GM12878 (cell line): ENCODE measurements around the gene MCF2L2. TPM values are rescaled to one million over a fixed set of nuclear protein-coding genes. Genes with fewer than 3 reads are reported as not detected.

ENCODE experiments used
- ATAC-seq: fragments of 200-7000 bp; cut with Tn5 transposase; 3 replicates; pipeline ENCODE4 v1.9.1; 2020; ENCODE audit warnings: mild to moderate bottlenecking, moderate library complexity
- BruUV-seq: library from RNA; stranded (reverse); fragments of 400-500 nt; replicated peaks from 2 replicates; lab custom pipeline; 2021; lab: Mats Ljungman, UMichigan
- CTCF ChIA-PET: fragments of 300-600 bp; sonication (Branson Sonifier 250); formaldehyde crosslinking; extraction: SDS; loops from one replicate; lab custom pipeline; 2021; ENCODE audit warnings: inconsistent platforms; lab: Yijun Ruan, JAX
- POLR2A ChIA-PET: fragments of 350-600 bp; formaldehyde crosslinking; extraction: SDS; loops from one replicate; lab custom pipeline; 2021; ENCODE audit warnings: inconsistent platforms; lab: Charles Lee
- RAD21 ChIA-PET: fragments of 300-600 bp; sonication (Branson Sonifier 250); formaldehyde crosslinking; loops from one replicate; lab custom pipeline; 2023; ENCODE audit warnings: antibody characterized with exemption; ENCODE audit not compliant: unreplicated experiment; lab: Charles Lee
- SMC1A ChIA-PET: fragments of 300-600 bp; sonication (Branson Sonifier 250); formaldehyde crosslinking; loops from one replicate; lab custom pipeline; 2023; ENCODE audit not compliant: unreplicated experiment, uncharacterized antibody; lab: Charles Lee
- DNase-seq: peaks from one replicate; pipeline ENCODE4 v3.0.0-alpha.2; 2011; ENCODE audit warnings: low read depth, low spot score
- FAIRE-seq: peaks from 3 replicates; lab custom pipeline; 2011; peaks lifted over from hg19 to GRCh38; lab: Jason Lieb, UNC
- H2AFZ ChIP-seq: 2 replicates; pipeline ENCODE4 v1.6.0; 2011; ENCODE audit warnings: low read depth, low read length, control low read depth; ENCODE audit not compliant: control insufficient read depth
- H3K27ac ChIP-seq: 2 replicates; pipeline ENCODE4 v1.5.1; 2011; ENCODE audit warnings: control low read depth; ENCODE audit not compliant: control insufficient read depth, insufficient read depth
- H3K27me3 ChIP-seq, 2 experiments: replicated peaks in 1 of 2; 2 replicates each; pipeline versions ENCODE4 v1.6.0 to v1.6.1; 2011; ENCODE audit warnings: low read length in 1 of 2; ENCODE audit not compliant: control insufficient read depth in 2 of 2, insufficient read depth in 2 of 2
- H3K36me3 ChIP-seq, 2 experiments: 2 replicates each; pipeline ENCODE4 v1.5.1; 2011; ENCODE audit warnings: low read length in 1 of 2; ENCODE audit not compliant: control insufficient read depth in 2 of 2, insufficient read depth in 2 of 2
- H3K4me1 ChIP-seq: 2 replicates; pipeline ENCODE4 v1.6.1; 2011; ENCODE audit warnings: mild to moderate bottlenecking, low read length, moderate library complexity, mixed read lengths; ENCODE audit not compliant: control insufficient read depth, insufficient read depth
- H3K4me2 ChIP-seq: 2 replicates; pipeline ENCODE4 v1.6.0; 2011; ENCODE audit warnings: control low read depth; ENCODE audit not compliant: control insufficient read depth, insufficient read depth
- H3K4me3 ChIP-seq: fragments of 200-600 bp; sonication (generic); 2 replicates; pipeline ENCODE4 v1.5.1; 2016
- H3K79me2 ChIP-seq: 2 replicates; pipeline ENCODE4 v1.6.0; 2011; ENCODE audit warnings: low read length; ENCODE audit not compliant: control insufficient read depth, insufficient read depth
- H3K9ac ChIP-seq: 2 replicates; pipeline ENCODE4 v1.8.0; 2011; ENCODE audit warnings: low read length, control low read depth, mixed read lengths; ENCODE audit not compliant: control insufficient read depth, insufficient read depth
- H3K9me3 ChIP-seq: replicated peaks from 3 replicates; pipeline ENCODE4 v1.5.1; 2011; ENCODE audit warnings: mild to moderate bottlenecking, low read length; ENCODE audit not compliant: control insufficient read depth, insufficient read depth
- H4K20me1 ChIP-seq: 2 replicates; pipeline ENCODE4 v1.6.0; 2011; ENCODE audit not compliant: control insufficient read depth, insufficient read depth
- CBFB ChIP-seq: IDR thresholded peaks from 2 replicates; pipeline ENCODE4 v1.6.1; 2016; ENCODE audit warnings: antibody characterized with exemption, low read depth
- LARP7 ChIP-seq: fragments of 450-650 bp; IDR thresholded peaks from 2 replicates; pipeline ENCODE4 v1.6.1; 2017; ENCODE audit warnings: mild to moderate bottlenecking
- MEF2B ChIP-seq: fragments of 450-650 bp; IDR thresholded peaks from 2 replicates; pipeline ENCODE4 v1.6.1; 2018; ENCODE audit warnings: mild to moderate bottlenecking, moderate library complexity; ENCODE audit not compliant: partially characterized antibody, poor library complexity, severe bottlenecking
- NFIC ChIP-seq: IDR thresholded peaks from 2 replicates; pipeline ENCODE4 v1.6.1; 2012; ENCODE audit warnings: low read depth, mild to moderate bottlenecking, inconsistent platforms, low read length, moderate library complexity
- POLR2AphosphoS2 ChIP-seq: IDR thresholded peaks from 2 replicates; pipeline ENCODE4 v1.6.1; 2011; ENCODE audit warnings: low read depth, mild to moderate bottlenecking, low read length, improper control_type of control experiment, moderate library complexity
- POLR2AphosphoS5 ChIP-seq: IDR thresholded peaks from 2 replicates; pipeline ENCODE4 v1.6.1; 2011; ENCODE audit warnings: mild to moderate bottlenecking, low read length, inconsistent platforms
- RFX5 ChIP-seq: IDR thresholded peaks from 2 replicates; pipeline ENCODE4 v1.6.1; 2011; ENCODE audit warnings: low read depth, low read length, improper control_type of control experiment
- TARDBP ChIP-seq: IDR thresholded peaks from 2 replicates; pipeline ENCODE4 v1.6.1; 2016; ENCODE audit warnings: borderline replicate concordance
- TCF7 ChIP-seq: IDR thresholded peaks from 2 replicates; pipeline ENCODE4 v1.6.1; 2014; ENCODE audit warnings: antibody characterized with exemption, borderline replicate concordance
- ZNF207 ChIP-seq: fragments of 450-650 bp; IDR thresholded peaks from 2 replicates; pipeline ENCODE4 v1.6.1; 2014; ENCODE audit warnings: antibody characterized with exemption, mild to moderate bottlenecking, borderline replicate concordance
- ZNF24 ChIP-seq: fragments of 450-650 bp; IDR thresholded peaks from 2 replicates; pipeline ENCODE4 v1.6.1; 2017; ENCODE audit warnings: antibody characterized with exemption, mild to moderate bottlenecking
- ZNF274 ChIP-seq: IDR thresholded peaks from one replicate; pipeline ENCODE4 v1.8.0; 2011; ENCODE audit not compliant: insufficient read length, insufficient read depth
- ZZZ3 ChIP-seq: IDR thresholded peaks from 2 replicates; pipeline ENCODE4 v1.6.1; 2011; ENCODE audit warnings: low read depth; ENCODE audit not compliant: control insufficient read depth, insufficient read length
- WGBS: methylation state at CpG from one replicate; pipeline ENCODE4 v1.1.6; 2016; ENCODE audit warnings: low lambda C conversion rate; ENCODE audit not compliant: insufficient replicate concordance, insufficient coverage; ENCODE audit errors: missing lambda C conversion rate; 5-methylcytosine and 5-hydroxymethylcytosine counted together
- in situ Hi-C: fragments of 300-500 bp; cut with MboI; formaldehyde crosslinking; loops from 9 replicates; pipeline ENCODE4 v1.14.3; 2018; ENCODE audit warnings: mixed read lengths
- intact Hi-C: fragments of 100-400 bp; cut with micrococcal nuclease; formaldehyde crosslinking; loops from one replicate; pipeline ENCODE4 v1.14.2; 2022; ENCODE audit not compliant: unreplicated experiment
- polyA plus RNA-seq, 11 experiments: library from polyadenylated mRNA; depleted of rRNA in 4 of 11; unstranded in 6 of 11; stranded (reverse) in 5 of 11; fragments of >200 nt; fragmentation: Nextera tagmentation in 4 of 11; fragmentation: Illumina TruSeq in 1 of 11; extraction: Ambion mirVana in 4 of 11; extraction: Trizol in 1 of 11; gene quantifications; 1 replicate in 1 of 11; 2 replicates in 10 of 11; pipeline versions ENCODE4 v1.2.1 to v1.2.3, GENCODE V29; 2011 to 2016; ENCODE audit warnings: inconsistent platforms in 2 of 11, missing spikeins in 2 of 11, low read depth in 1 of 11
- total RNA-seq, 4 experiments: library from RNA; depleted of rRNA in 3 of 4; stranded (reverse); fragments of >200 nt in 3 of 4; fragmentation: Illumina TruSeq in 1 of 4; extraction: Trizol in 1 of 4; gene quantifications; 2 replicates each; pipeline versions ENCODE4 v1.2.1 to v1.2.3, GENCODE V29; 2013 to 2021
- TF ChIP-seq, protein P1 (sequence below): IDR thresholded peaks from 2 replicates; pipeline ENCODE4 v1.6.1; 2011; ENCODE audit warnings: borderline replicate concordance, low read depth, mild to moderate bottlenecking, moderate library complexity, mixed read lengths, low read length; ENCODE audit not compliant: insufficient read depth; ENCODE audit errors: extremely low read length
- TF ChIP-seq, protein P2 (sequence below): IDR thresholded peaks from 2 replicates; pipeline ENCODE4 v1.6.1; 2012; ENCODE audit warnings: mild to moderate bottlenecking, low read depth, low read length
- TF ChIP-seq, protein P3 (sequence below): fragments of 450-650 bp; IDR thresholded peaks from 2 replicates; pipeline ENCODE4 v1.6.1; 2018; ENCODE audit warnings: borderline replicate concordance, mild to moderate bottlenecking; ENCODE audit not compliant: partially characterized antibody
- TF ChIP-seq, protein P4 (sequence below): fragments of 450-650 bp; IDR thresholded peaks from 2 replicates; pipeline ENCODE4 v1.6.1; 2017; ENCODE audit warnings: mild to moderate bottlenecking

MCF2L2 gene
- total and polyA plus RNA-seq, 10 of the 15 experiments (the other 5 are each of a cell fraction or from before 2014, with no cell fraction given): 0.37 to 2.8 (median 1.4) TPM

DNA sequence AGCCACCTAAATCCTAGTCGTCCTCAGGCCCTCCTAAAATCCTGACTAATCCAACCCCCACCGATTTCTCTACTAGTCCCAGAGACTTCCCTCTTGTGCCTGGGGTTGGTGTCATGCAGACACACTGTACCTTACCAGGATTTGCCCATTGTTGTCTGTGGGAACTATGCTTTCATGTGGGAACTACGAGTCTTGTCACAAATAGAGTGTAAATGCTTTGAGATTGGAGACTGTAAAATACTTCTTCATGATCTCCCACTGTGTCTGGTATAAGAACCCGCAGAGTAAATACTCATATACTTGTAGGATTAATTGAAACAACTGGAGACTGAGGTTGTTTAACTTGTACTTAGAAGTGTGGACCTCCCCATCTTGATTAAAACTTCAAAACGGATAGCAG is 164.2 kb downstream of the MCF2L2 start:
- no peaks in the 10 kb centered on the region for H3K4me1 ChIP-seq
- H3K27ac ChIP-seq: no peak overlapping the region
- no peak overlapping the region for H2AFZ ChIP-seq
- DNase-seq (no peak), ATAC-seq (no peak), FAIRE-seq (no peak)
- in situ Hi-C loops (no loop called here), intact Hi-C loops (no loop called here)
- no peak overlapping the region for H3K4me2 ChIP-seq
- BruUV-seq: no TSS peak
- H4K20me1 ChIP-seq: no peaks in the 10 kb centered on the region
- H3K36me3 ChIP-seq: no peaks in the 10 kb centered on the region
- H3K79me2 ChIP-seq: no peaks in the 10 kb centered on the region
- H3K27me3 ChIP-seq: peaks cover 0 to 5% of the 10 kb centered on the region in 2 experiments; a peak in 2 of 4 replicates
- H3K9me3 ChIP-seq: no peaks in the 10 kb centered on the region
- ChIA-PET SMC1A (no interaction called here), POLR2A (no interaction called here), CTCF (interaction anchor here (2.0 kb wide), 1 partner anchor 79 kb away, joined by 9 read pairs; no protein-coding TSS in a partner anchor), RAD21 (no interaction called here)
- 10% methylated on average over 5 of the region's 5 CpGs for WGBS
- TF ChIP-seq RFX5 (no peak), MEF2B (no peak), ZNF207 (no peak), POLR2AphosphoS2 (no peak), POLR2AphosphoS5 (no peak), ZNF274 (no peak), NFIC (no peak), TARDBP (no peak), TCF7 (no peak), LARP7 (no peak), ZZZ3 (no peak), CBFB (no peak), ZNF24 (no peak)
- TF ChIP-seq, protein P1, sequence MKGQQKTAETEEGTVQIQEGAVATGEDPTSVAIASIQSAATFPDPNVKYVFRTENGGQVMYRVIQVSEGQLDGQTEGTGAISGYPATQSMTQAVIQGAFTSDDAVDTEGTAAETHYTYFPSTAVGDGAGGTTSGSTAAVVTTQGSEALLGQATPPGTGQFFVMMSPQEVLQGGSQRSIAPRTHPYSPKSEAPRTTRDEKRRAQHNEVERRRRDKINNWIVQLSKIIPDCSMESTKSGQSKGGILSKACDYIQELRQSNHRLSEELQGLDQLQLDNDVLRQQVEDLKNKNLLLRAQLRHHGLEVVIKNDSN: no peak
- TF ChIP-seq, protein P2, sequence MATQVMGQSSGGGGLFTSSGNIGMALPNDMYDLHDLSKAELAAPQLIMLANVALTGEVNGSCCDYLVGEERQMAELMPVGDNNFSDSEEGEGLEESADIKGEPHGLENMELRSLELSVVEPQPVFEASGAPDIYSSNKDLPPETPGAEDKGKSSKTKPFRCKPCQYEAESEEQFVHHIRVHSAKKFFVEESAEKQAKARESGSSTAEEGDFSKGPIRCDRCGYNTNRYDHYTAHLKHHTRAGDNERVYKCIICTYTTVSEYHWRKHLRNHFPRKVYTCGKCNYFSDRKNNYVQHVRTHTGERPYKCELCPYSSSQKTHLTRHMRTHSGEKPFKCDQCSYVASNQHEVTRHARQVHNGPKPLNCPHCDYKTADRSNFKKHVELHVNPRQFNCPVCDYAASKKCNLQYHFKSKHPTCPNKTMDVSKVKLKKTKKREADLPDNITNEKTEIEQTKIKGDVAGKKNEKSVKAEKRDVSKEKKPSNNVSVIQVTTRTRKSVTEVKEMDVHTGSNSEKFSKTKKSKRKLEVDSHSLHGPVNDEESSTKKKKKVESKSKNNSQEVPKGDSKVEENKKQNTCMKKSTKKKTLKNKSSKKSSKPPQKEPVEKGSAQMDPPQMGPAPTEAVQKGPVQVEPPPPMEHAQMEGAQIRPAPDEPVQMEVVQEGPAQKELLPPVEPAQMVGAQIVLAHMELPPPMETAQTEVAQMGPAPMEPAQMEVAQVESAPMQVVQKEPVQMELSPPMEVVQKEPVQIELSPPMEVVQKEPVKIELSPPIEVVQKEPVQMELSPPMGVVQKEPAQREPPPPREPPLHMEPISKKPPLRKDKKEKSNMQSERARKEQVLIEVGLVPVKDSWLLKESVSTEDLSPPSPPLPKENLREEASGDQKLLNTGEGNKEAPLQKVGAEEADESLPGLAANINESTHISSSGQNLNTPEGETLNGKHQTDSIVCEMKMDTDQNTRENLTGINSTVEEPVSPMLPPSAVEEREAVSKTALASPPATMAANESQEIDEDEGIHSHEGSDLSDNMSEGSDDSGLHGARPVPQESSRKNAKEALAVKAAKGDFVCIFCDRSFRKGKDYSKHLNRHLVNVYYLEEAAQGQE: no peak
- TF ChIP-seq, protein P3, sequence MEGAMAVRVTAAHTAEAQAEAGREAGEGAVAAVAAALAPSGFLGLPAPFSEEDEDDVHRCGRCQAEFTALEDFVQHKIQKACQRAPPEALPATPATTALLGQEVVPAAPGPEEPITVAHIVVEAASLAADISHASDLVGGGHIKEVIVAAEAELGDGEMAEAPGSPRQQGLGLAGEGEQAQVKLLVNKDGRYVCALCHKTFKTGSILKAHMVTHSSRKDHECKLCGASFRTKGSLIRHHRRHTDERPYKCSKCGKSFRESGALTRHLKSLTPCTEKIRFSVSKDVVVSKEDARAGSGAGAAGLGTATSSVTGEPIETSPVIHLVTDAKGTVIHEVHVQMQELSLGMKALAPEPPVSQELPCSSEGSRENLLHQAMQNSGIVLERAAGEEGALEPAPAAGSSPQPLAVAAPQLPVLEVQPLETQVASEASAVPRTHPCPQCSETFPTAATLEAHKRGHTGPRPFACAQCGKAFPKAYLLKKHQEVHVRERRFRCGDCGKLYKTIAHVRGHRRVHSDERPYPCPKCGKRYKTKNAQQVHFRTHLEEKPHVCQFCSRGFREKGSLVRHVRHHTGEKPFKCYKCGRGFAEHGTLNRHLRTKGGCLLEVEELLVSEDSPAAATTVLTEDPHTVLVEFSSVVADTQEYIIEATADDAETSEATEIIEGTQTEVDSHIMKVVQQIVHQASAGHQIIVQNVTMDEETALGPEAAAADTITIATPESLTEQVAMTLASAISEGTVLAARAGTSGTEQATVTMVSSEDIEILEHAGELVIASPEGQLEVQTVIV: no peak
- TF ChIP-seq, protein P4, sequence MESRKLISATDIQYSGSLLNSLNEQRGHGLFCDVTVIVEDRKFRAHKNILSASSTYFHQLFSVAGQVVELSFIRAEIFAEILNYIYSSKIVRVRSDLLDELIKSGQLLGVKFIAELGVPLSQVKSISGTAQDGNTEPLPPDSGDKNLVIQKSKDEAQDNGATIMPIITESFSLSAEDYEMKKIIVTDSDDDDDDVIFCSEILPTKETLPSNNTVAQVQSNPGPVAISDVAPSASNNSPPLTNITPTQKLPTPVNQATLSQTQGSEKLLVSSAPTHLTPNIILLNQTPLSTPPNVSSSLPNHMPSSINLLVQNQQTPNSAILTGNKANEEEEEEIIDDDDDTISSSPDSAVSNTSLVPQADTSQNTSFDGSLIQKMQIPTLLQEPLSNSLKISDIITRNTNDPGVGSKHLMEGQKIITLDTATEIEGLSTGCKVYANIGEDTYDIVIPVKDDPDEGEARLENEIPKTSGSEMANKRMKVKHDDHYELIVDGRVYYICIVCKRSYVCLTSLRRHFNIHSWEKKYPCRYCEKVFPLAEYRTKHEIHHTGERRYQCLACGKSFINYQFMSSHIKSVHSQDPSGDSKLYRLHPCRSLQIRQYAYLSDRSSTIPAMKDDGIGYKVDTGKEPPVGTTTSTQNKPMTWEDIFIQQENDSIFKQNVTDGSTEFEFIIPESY: no peak
- H3K9ac ChIP-seq: no peak overlapping the region
- H3K4me3 ChIP-seq: no peak overlapping the region
